Ovary (tissue), 3 donors: Measurements from ENCODE around the gene SHC3.

Experiments
- CTCF ChIP-seq, 3 donors: fragments of 450-650 bp in 2 of 3; fragments of 200-600 bp in 1 of 3; IDR thresholded peaks; one replicate each; pipeline versions ENCODE4 v1.5.1 to v1.8.0; 2016 to 2022; ENCODE audit warnings: antibody characterized with exemption in 3 of 3, mild to moderate bottlenecking in 1 of 3
- POLR2A ChIP-seq: fragments of 450-650 bp; IDR thresholded peaks from one replicate; pipeline ENCODE4 v1.6.1; 2017; ENCODE audit warnings: antibody characterized with exemption, mild to moderate bottlenecking, moderate library complexity
- donor health status: DM: no; HTN: no; CAD: no.

GRCh38 chr9:88980740-88981203, 197.8 kb downstream of the SHC3 start:
- TF ChIP-seq POLR2A (no peak), CTCF (IDR thresholded peaks at IDR 0.05) (no peak)
